Suppressor macrophage (primary cell): Measurements from ENCODE around the gene ZNF414.

Experiments
- DNase-seq, 4 experiments: peaks; one replicate each; pipeline ENCODE4 v3.0.0-alpha.2; 2020 to 2022

ZNF414 gene

DNA sequence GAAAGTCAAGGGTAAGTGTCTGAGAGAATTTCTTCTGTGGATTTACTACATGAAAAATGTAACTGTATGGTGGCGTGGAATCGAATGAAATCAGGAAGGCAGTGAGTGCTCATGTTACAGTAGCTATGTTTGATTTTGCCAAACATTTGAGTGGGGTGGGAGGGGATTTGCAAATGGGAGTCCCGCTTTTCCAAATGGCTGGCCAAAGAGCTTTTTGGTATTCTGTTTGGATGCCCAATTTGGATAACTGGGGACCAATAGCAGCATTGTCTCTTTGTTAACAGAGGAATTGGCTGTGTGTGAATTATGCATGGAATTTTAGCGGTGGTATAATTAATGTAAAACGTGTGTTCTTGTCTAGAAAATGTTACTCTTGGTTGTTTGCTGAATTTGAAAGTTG, 51.4 kb downstream of the ZNF414 start:
- DNase-seq = no peak

DNA sequence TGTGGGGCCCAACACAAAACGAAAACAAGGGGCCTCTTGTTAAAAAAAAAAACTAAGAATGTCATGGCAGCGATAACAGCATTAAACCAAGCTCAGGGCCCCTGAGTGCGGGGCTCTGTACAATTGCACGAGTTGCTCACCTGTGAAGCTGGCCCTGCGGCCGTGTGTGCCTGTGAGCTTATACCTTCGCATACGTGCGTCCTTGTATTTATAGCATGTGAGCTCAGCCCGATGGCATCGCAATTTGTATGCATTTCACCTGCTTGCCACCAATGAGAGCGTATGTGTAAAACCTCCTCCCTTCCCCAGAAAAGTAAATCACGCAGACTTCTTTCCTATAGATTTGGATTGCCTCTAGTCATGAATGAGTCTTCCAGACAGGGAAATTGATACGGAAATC, 52.1 kb downstream of the ZNF414 start:
- DNase-seq = no peak

DNA sequence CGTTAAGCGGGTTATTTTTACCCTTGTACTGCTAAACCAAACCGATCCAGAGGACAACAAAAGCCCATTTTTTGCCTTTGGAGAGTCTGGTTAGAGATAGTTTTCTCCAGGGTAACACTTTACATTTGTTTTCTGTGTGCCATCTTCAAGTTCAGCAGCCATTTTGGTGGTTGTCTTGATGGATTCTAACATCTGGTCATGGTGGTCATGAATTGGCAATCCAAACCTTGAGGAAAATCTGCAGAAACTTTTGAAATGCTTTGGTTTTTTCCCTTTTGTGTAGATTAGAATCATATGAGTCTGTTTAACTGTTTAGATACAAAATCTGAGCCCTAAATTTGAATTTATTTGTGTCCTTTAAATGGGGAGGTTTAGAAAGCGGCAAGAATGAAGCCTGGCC, 52.6 kb downstream of the ZNF414 start:
- no peak for DNase-seq

DNA sequence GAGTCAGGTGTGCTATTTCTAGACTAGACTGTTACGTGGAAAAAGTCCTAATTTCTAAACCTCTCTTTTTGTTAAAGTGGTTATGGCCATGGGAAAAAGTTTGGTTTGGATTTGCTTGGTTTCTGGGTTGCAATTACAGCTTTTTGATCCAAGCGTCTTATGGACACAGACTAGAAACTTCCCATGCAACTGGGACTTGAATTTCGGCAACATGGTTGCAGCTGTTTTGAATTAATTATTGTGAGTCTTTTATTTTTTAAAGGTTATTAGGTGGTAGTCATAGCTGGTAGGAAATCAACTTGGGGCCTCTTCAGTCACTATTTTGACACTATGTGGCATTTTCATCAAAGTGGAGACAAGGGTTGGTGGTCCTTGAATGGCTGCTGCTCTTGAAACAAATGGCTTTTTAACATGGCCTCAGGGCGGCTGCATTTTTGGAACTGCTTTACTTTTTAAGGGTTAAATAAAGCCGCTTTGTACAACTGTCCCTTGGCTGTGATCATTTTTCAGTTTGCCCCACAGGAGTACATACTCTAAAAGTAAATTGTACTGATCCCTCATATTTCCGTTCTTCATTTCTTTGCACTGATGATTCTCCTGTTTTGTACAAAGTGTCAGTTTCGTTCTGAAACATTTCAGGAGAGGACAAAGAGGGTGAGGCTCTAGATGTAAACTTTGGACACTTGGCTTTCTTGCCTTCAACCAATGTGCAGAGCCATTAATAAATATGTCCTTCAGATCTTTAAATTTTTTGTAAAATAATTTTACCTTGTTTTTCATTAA, 53.3 kb downstream of the ZNF414 start:
- DNase-seq = no peak
